Panc1 (cell line): ENCODE measurements around the gene PLA2G1B. TPM values are rescaled to one million over a fixed set of nuclear protein-coding genes. Genes with fewer than 3 reads are reported as not detected.

Experiments
- ATAC-seq: fragments of 200-7000 bp; cut with Tn5 transposase; 2 replicates; pipeline ENCODE4 v1.9.1; 2020; ENCODE audit warnings: mild to moderate bottlenecking, moderate library complexity
- BruUV-seq: library from RNA; stranded (reverse); fragments of 400-500 nt; replicated peaks from 2 replicates; lab custom pipeline; 2021; lab: Mats Ljungman, UMichigan
- CTCF ChIA-PET: fragments of 300-600 bp; sonication (Branson Sonifier 250); formaldehyde crosslinking; loops from one replicate; lab custom pipeline; 2022; ENCODE audit warnings: antibody characterized with exemption; lab: Charles Lee
- POLR2A ChIA-PET: fragments of 300-600 bp; sonication (Branson Sonifier 250); formaldehyde crosslinking; loops from one replicate; lab custom pipeline; 2022; ENCODE audit warnings: antibody characterized with exemption; lab: Charles Lee
- DNase-seq: peaks from one replicate; pipeline ENCODE4 v3.0.0-alpha.2; 2010; ENCODE audit warnings: low read depth, low spot score
- H3K27ac ChIP-seq: 2 replicates; pipeline ENCODE4 v1.5.1; 2011; ENCODE audit warnings: mild to moderate bottlenecking, low read length, inconsistent platforms
- H3K27me3 ChIP-seq: fragments of 200-500 bp; sonication (Bioruptor generic); 2 replicates; pipeline ENCODE4 v1.6.0; 2014; ENCODE audit warnings: low read length, inconsistent platforms; ENCODE audit not compliant: control insufficient read depth, insufficient read depth
- H3K36me3 ChIP-seq: fragments of 200-500 bp; sonication (Bioruptor generic); 2 replicates; pipeline ENCODE4 v1.5.1; 2014; ENCODE audit warnings: inconsistent platforms, mild to moderate bottlenecking, low read length, moderate library complexity; ENCODE audit not compliant: control insufficient read depth, insufficient read depth
- H3K4me1 ChIP-seq: 2 replicates; pipeline ENCODE4 v1.5.1; 2011; ENCODE audit warnings: inconsistent platforms, mild to moderate bottlenecking, low read length, moderate library complexity; ENCODE audit not compliant: control insufficient read depth, insufficient read depth
- H3K4me3 ChIP-seq, 2 experiments: 2 replicates each; pipeline ENCODE4 v1.5.1; 2011 to 2012; ENCODE audit warnings: low read depth in 2 of 2, low read length in 2 of 2, mild to moderate bottlenecking in 2 of 2, inconsistent platforms in 1 of 2, moderate library complexity in 1 of 2
- H3K9me3 ChIP-seq: fragments of 200-500 bp; sonication (Bioruptor generic); 2 replicates; pipeline ENCODE4 v1.5.1; 2014; ENCODE audit warnings: low read depth, mild to moderate bottlenecking, inconsistent platforms, low read length, moderate library complexity; ENCODE audit not compliant: control insufficient read depth, insufficient read depth
- CTCF ChIP-seq: fragments of 450-650 bp; IDR thresholded peaks from 2 replicates; pipeline ENCODE4 v1.5.1; 2017; ENCODE audit warnings: mild to moderate bottlenecking
- POLR2AphosphoS5 ChIP-seq: IDR thresholded peaks from 2 replicates; pipeline ENCODE4 v1.6.1; 2012; ENCODE audit warnings: mild to moderate bottlenecking, low read depth, low read length, moderate library complexity
- REST ChIP-seq, 2 experiments: IDR thresholded peaks; 2 replicates each; pipeline ENCODE4 v1.6.1; 2011 to 2012; ENCODE audit warnings: low read depth in 2 of 2, control low read depth in 1 of 2, low read length in 1 of 2, mild to moderate bottlenecking in 1 of 2, moderate library complexity in 1 of 2; ENCODE audit not compliant: insufficient read depth in 1 of 2
- SIN3A ChIP-seq: IDR thresholded peaks from 2 replicates; pipeline ENCODE4 v1.6.1; 2012; ENCODE audit warnings: low read depth, mild to moderate bottlenecking, low read length, moderate library complexity, borderline replicate concordance; ENCODE audit not compliant: insufficient read depth
- TCF7L2 ChIP-seq: IDR thresholded peaks from 2 replicates; pipeline ENCODE4 v1.6.1; 2011; ENCODE audit warnings: mild to moderate bottlenecking, low read depth, low read length, inconsistent platforms
- in situ Hi-C: cut with HindIII; loops from 2 replicates; pipeline ENCODE4 v1.10.0; 2016; ENCODE audit warnings: low sequenced_read_pairs, low pct_unique_long_range_greater_than_20kb
- intact Hi-C: fragments of 100-400 bp; cut with micrococcal nuclease; formaldehyde crosslinking; loops from one replicate; pipeline ENCODE4 v1.10.0; 2022; ENCODE audit not compliant: unreplicated experiment
- total RNA-seq: library from RNA; stranded (reverse); gene quantifications from one replicate; pipeline ENCODE4 v1.2.1, GENCODE V29; 2021; ENCODE audit not compliant: unreplicated experiment

Gene PLA2G1B
- total RNA-seq, 1 experiment from 2014 or later = 0.69 TPM

- in situ Hi-C loops (no loop called here), intact Hi-C loops (no loop called here)
- TF ChIP-seq CTCF (no peak), REST (IDR thresholded peaks at IDR 0.05; ENCODE audit: insufficient read depth in 1 of 2, low read depth in 2 of 2, low read length in 1 of 2) (no peak), TCF7L2 (no peak), POLR2AphosphoS5 (no peak), SIN3A (no peak)
- ATAC-seq (no peak), DNase-seq (no peak)
- ChIA-PET POLR2A (no interaction called here), CTCF (interaction anchor here (0.7 kb wide), 1 partner anchor 14 kb away, joined by 3 read pairs; no protein-coding TSS in a partner anchor)
- Histone ChIP-seq H3K36me3 (no peaks in the 10 kb centered on the region), H3K4me1 (no peaks in the 10 kb centered on the region), H3K9me3 (no peaks in the 10 kb centered on the region), H3K4me3 (no peak overlapping the region), H3K27ac (no peak overlapping the region), H3K27me3 (no peaks in the 10 kb centered on the region)
- no TSS peak for BruUV-seq
These were observed 4.9 kb upstream of the PLA2G1B start for GRCh38 chr12:120332523-120332922.

- ATAC-seq = no peak; the same call in 1 of the 2 replicates
- POLR2A ChIA-PET = no interaction called here
- intact Hi-C loops = no loop called here
These were observed 4.5 kb upstream of the PLA2G1B start for GRCh38 chr12:120332041-120332440.

More at GRCh38 chr12:120332041-120332440, 4.5 kb upstream of the PLA2G1B start:
- no TSS peak for BruUV-seq
- H3K9me3 ChIP-seq = no peaks in the 10 kb centered on the region
- no peak overlapping the region for H3K4me3 ChIP-seq
- H3K4me1 ChIP-seq = no peaks in the 10 kb centered on the region
- no peak overlapping the region for H3K27ac ChIP-seq
- no peak for DNase-seq
- TF ChIP-seq REST (IDR thresholded peaks at IDR 0.05; ENCODE audit: insufficient read depth in 1 of 2, low read depth in 2 of 2, low read length in 1 of 2) = no peak
- no peak for TF ChIP-seq POLR2AphosphoS5
- TF ChIP-seq SIN3A = no peak
- TF ChIP-seq CTCF = no peak
- TF ChIP-seq TCF7L2 = no peak
- CTCF ChIA-PET = interaction anchor here (0.7 kb wide), 1 partner anchor 14 kb away, joined by 3 read pairs; no protein-coding TSS in a partner anchor
- in situ Hi-C loops = no loop called here
- no peaks in the 10 kb centered on the region for H3K36me3 ChIP-seq
- H3K27me3 ChIP-seq = no peaks in the 10 kb centered on the region
